SK-N-SH (cell line): ENCODE measurements around the gene TLR2. TPM values are rescaled to one million over a fixed set of nuclear protein-coding genes. Genes with fewer than 3 reads are reported as not detected.

Experiments
- CTCF ChIA-PET: fragments of 300-600, 350-600 bp; formaldehyde crosslinking; extraction: SDS; loops from one replicate; lab custom pipeline; 2021; lab: Yijun Ruan, JAX
- POLR2A ChIA-PET: fragments of 350-600 bp; sonication (Branson Sonifier 250); formaldehyde crosslinking; extraction: SDS; loops from one replicate; lab custom pipeline; 2020; ENCODE audit warnings: antibody characterized with exemption, inconsistent platforms; lab: Yijun Ruan, JAX
- DNase-seq: peaks from one replicate; pipeline ENCODE4 v3.0.0; 2012
- H2AFZ ChIP-seq: fragments of 200-600 bp; sonication (generic); 2 replicates; pipeline ENCODE4 v1.8.1; 2016; ENCODE audit warnings: antibody characterized with exemption, mild to moderate bottlenecking, low read depth
- H3F3A ChIP-seq: fragments of 200-600 bp; sonication (generic); replicated peaks from 2 replicates; pipeline ENCODE3; 2016; ENCODE audit warnings: antibody characterized with exemption, mild to moderate bottlenecking; ENCODE audit not compliant: insufficient read depth
- H3K27ac ChIP-seq, 2 experiments: fragments of 200-500 bp in 1 of 2; fragments of 200-600 bp in 1 of 2; sonication (Bioruptor generic) in 1 of 2; sonication (generic), shearing (Covaris generic) in 1 of 2; 2 replicates each; pipeline versions ENCODE4 v1.5.1 to v1.6.1; 2014 to 2016; ENCODE audit warnings: low read depth in 2 of 2, inconsistent platforms in 1 of 2, low read length in 1 of 2, mild to moderate bottlenecking in 1 of 2, mixed read lengths in 1 of 2
- H3K27me3 ChIP-seq: fragments of 200-600 bp; sonication (generic), shearing (Covaris generic); 2 replicates; pipeline ENCODE4 v1.6.1; 2016; ENCODE audit warnings: mixed run types; ENCODE audit not compliant: insufficient read depth
- H3K36me3 ChIP-seq, 2 experiments: fragments of 200-500 bp in 1 of 2; fragments of 200-600 bp in 1 of 2; sonication (Bioruptor generic) in 1 of 2; sonication (generic) in 1 of 2; replicated peaks in 1 of 2; 2 replicates each; pipeline versions ENCODE3 to v1.5.1; 2014 to 2016; ENCODE audit warnings: low read length in 1 of 2, mild to moderate bottlenecking in 1 of 2; ENCODE audit not compliant: insufficient read depth in 2 of 2, control insufficient read depth in 1 of 2
- H3K4me1 ChIP-seq, 2 experiments: fragments of 200-500 bp in 1 of 2; fragments of 200-600 bp in 1 of 2; sonication (Bioruptor generic) in 1 of 2; sonication (generic), shearing (Covaris generic) in 1 of 2; 2 replicates each; pipeline versions ENCODE4 v1.5.1 to v1.6.1; 2014 to 2016; ENCODE audit warnings: low read depth in 1 of 2, low read length in 1 of 2, mixed run types in 1 of 2; ENCODE audit not compliant: insufficient read depth in 2 of 2, control insufficient read depth in 1 of 2
- H3K4me2 ChIP-seq: fragments of 200-600 bp; sonication (generic), shearing (Covaris generic); 2 replicates; pipeline ENCODE4 v1.6.1; 2017; ENCODE audit warnings: mixed run types
- H3K4me3 ChIP-seq, 2 experiments: fragments of 200-500 bp in 1 of 2; fragments of 200-600 bp in 1 of 2; sonication (Bioruptor generic) in 1 of 2; sonication (generic), shearing (Covaris generic) in 1 of 2; 2 replicates each; pipeline versions ENCODE4 v1.5.1 to v1.8.1; 2014 to 2016; ENCODE audit warnings: low read depth in 2 of 2, inconsistent platforms in 1 of 2, low read length in 1 of 2, mild to moderate bottlenecking in 1 of 2, mixed read lengths in 1 of 2, moderate library complexity in 1 of 2
- H3K79me2 ChIP-seq: fragments of 200-600 bp; sonication (generic); 2 replicates; pipeline ENCODE4 v1.8.1; 2017; ENCODE audit warnings: mild to moderate bottlenecking; ENCODE audit not compliant: insufficient read depth
- H3K9ac ChIP-seq: fragments of 200-600 bp; sonication (generic); 2 replicates; pipeline ENCODE4 v1.6.1; 2017; ENCODE audit warnings: mixed run types
- H3K9me2 ChIP-seq: fragments of 200-600 bp; sonication (generic); 2 replicates; pipeline ENCODE4 v1.6.1; 2017; ENCODE audit warnings: mixed run types
- H3K9me3 ChIP-seq: fragments of 200-600 bp; sonication (generic); 2 replicates; pipeline ENCODE4 v1.6.1; 2017; ENCODE audit warnings: mixed run types, mild to moderate bottlenecking, moderate library complexity
- H4K20me1 ChIP-seq: fragments of 200-600 bp; sonication (generic); 2 replicates; pipeline ENCODE4 v1.6.1; 2017; ENCODE audit warnings: mild to moderate bottlenecking, mixed run types; ENCODE audit not compliant: insufficient read depth
- CTCF ChIP-seq: fragments of 200-600 bp; sonication (generic); IDR thresholded peaks from 2 replicates; pipeline ENCODE4 v1.6.1; 2017; ENCODE audit warnings: antibody characterized with exemption, mild to moderate bottlenecking, moderate library complexity
- EP300 ChIP-seq, 2 experiments: IDR thresholded peaks; 2 replicates each; pipeline versions ENCODE4 v1.4.0 to v1.6.1; 2012; ENCODE audit warnings: borderline replicate concordance in 1 of 2, low read depth in 1 of 2, low read length in 1 of 2
- EZH2phosphoT487 ChIP-seq: fragments of 200-600 bp; sonication (generic); IDR thresholded peaks from 2 replicates; pipeline ENCODE4 v1.6.1; 2017; ENCODE audit warnings: low read depth, mixed run types, mild to moderate bottlenecking, antibody characterized with exemption, moderate library complexity, borderline replicate concordance
- IRF3 ChIP-seq: fragments of 150-350 bp; IDR thresholded peaks from 2 replicates; pipeline ENCODE4 v1.6.1; 2016; ENCODE audit warnings: mild to moderate bottlenecking, low read depth, low read length
- MEF2A ChIP-seq: IDR thresholded peaks from 2 replicates; pipeline ENCODE4 v1.4.0; 2012; ENCODE audit warnings: low read depth, borderline replicate concordance
- POLR2AphosphoS5 ChIP-seq: IDR thresholded peaks from 2 replicates; pipeline ENCODE4 v1.6.1; 2012; ENCODE audit warnings: low read depth, low read length
- RAD21 ChIP-seq: IDR thresholded peaks from 2 replicates; pipeline ENCODE4 v1.6.1; 2012; ENCODE audit warnings: mild to moderate bottlenecking, low read length
- REST ChIP-seq: IDR thresholded peaks from 2 replicates; pipeline ENCODE4 v1.6.1; 2012; ENCODE audit warnings: mild to moderate bottlenecking, low read depth, low read length, moderate library complexity
- RFX5 ChIP-seq: IDR thresholded peaks from 2 replicates; pipeline ENCODE4 v1.6.1; 2012; ENCODE audit warnings: mild to moderate bottlenecking, improper control_type of control experiment, low read length
- SIN3A ChIP-seq: IDR thresholded peaks from 2 replicates; pipeline ENCODE4 v1.6.1; 2012; ENCODE audit warnings: low read depth, mild to moderate bottlenecking, low read length, moderate library complexity, borderline replicate concordance
- SMC3 ChIP-seq: IDR thresholded peaks from 2 replicates; pipeline ENCODE4 v1.6.1; 2012; ENCODE audit warnings: low read depth, low read length, improper control_type of control experiment
- USF2 ChIP-seq: fragments of 150-350 bp; IDR thresholded peaks from 2 replicates; pipeline ENCODE4 v1.6.1; 2017; ENCODE audit warnings: antibody characterized with exemption, low read length, low read depth, borderline replicate concordance
- YY1 ChIP-seq: IDR thresholded peaks from 2 replicates; pipeline ENCODE4 v1.4.0; 2012; ENCODE audit warnings: low read depth, mild to moderate bottlenecking
- WGBS: methylation state at CpG from one replicate; pipeline ENCODE4 v1.1.6; 2017; ENCODE audit warnings: low lambda C conversion rate; 5-methylcytosine and 5-hydroxymethylcytosine counted together
- polyA plus RNA-seq, 3 experiments: library from polyadenylated mRNA; depleted of rRNA; stranded (reverse); fragments of >200 nt; gene quantifications; 2 replicates each; pipeline ENCODE4 v1.2.3, GENCODE V29; 2012

The TLR2 gene
- polyA plus RNA-seq, 1 of the 3 experiments (the other 2 are of a cell fraction), result 0.18 TPM

- POLR2A ChIA-PET, result interaction anchor here (0.5 kb wide), 1 partner anchor 12 kb away, joined by 3 read pairs; no protein-coding TSS in a partner anchor
- peak; percentile 72 for DNase-seq
Measured at GRCh38 chr4:153750197-153750817, 66.2 kb downstream of the TLR2 start.

GRCh38 chr4:153755186-153755585 lies 71.1 kb downstream of the TLR2 start:
- peaks cover 14% of the 10 kb centered on the region; the same call in 1 of the 2 replicates for H3K27me3 ChIP-seq
- no peaks in the 10 kb centered on the region for H4K20me1 ChIP-seq
- H3K9ac ChIP-seq, result no peak overlapping the region
- WGBS, result 70% methylated on average over 2 of the region's 2 CpGs
- H3K4me3 ChIP-seq, result no peak overlapping the region
- H3K9me2 ChIP-seq, result no peaks in the 10 kb centered on the region
- no peaks in the 10 kb centered on the region for H3F3A ChIP-seq
- no peaks in the 10 kb centered on the region for H3K36me3 ChIP-seq
- POLR2A ChIA-PET, result no interaction called here
- no peak overlapping the region for H3K27ac ChIP-seq
- no peaks in the 10 kb centered on the region for H3K9me3 ChIP-seq
- CTCF ChIA-PET, result no interaction called here
- no peaks in the 10 kb centered on the region for H3K79me2 ChIP-seq
- peaks cover 0 to 9% of the 10 kb centered on the region in 2 experiments; a peak in 1 of 4 replicates for H3K4me1 ChIP-seq
- no peak overlapping the region for H3K4me2 ChIP-seq
- DNase-seq, result no peak
- H2AFZ ChIP-seq, result no peak overlapping the region
- TF ChIP-seq MEF2A (no peak), USF2 (no peak), SMC3 (no peak), SIN3A (no peak), REST (no peak), YY1 (no peak)

More at GRCh38 chr4:153750197-153750817, 66.2 kb downstream of the TLR2 start:
- H3K36me3 ChIP-seq, result no peaks in the 10 kb centered on the region
- H3K9me2 ChIP-seq, result no peaks in the 10 kb centered on the region
- H3K4me2 ChIP-seq, result no peak overlapping the region
- CTCF ChIA-PET, result interaction anchor here (0.6 to 4.9 kb wide), 63 partner anchors 8 to 1091 kb away, joined by 3 to 89 read pairs (median 4); partner anchors contain the start of genes MND1, RNF175 and TLR2
- peaks cover 6 to 13% of the 10 kb centered on the region in 2 experiments; a peak in 3 of 4 replicates for H3K4me1 ChIP-seq
- no peaks in the 10 kb centered on the region for H3K27me3 ChIP-seq
- H2AFZ ChIP-seq, result no peak overlapping the region
- no peak overlapping the region for H3K9ac ChIP-seq
- no peaks in the 10 kb centered on the region for H3K9me3 ChIP-seq
- H3K27ac ChIP-seq, result no peak overlapping the region
- H3K79me2 ChIP-seq, result no peaks in the 10 kb centered on the region
- no peak overlapping the region for H3K4me3 ChIP-seq
- H4K20me1 ChIP-seq, result no peaks in the 10 kb centered on the region
- peaks cover 4% of the 10 kb centered on the region for H3F3A ChIP-seq
- TF ChIP-seq EP300 (IDR thresholded peaks at IDR 0.05; ENCODE audit: borderline replicate concordance in 1 of 2, low read depth in 1 of 2, low read length in 1 of 2) (no peak), EZH2phosphoT487 (no peak), CTCF (peak; percentile 87), RAD21 (peak; percentile 94), SMC3 (peak; percentile 78), RFX5 (no peak), IRF3 (no peak), POLR2AphosphoS5 (no peak)
- WGBS, result 36% methylated on average over 5 of the region's 5 CpGs
